ENCODE results near the gene ANKRA2.

DNA sequence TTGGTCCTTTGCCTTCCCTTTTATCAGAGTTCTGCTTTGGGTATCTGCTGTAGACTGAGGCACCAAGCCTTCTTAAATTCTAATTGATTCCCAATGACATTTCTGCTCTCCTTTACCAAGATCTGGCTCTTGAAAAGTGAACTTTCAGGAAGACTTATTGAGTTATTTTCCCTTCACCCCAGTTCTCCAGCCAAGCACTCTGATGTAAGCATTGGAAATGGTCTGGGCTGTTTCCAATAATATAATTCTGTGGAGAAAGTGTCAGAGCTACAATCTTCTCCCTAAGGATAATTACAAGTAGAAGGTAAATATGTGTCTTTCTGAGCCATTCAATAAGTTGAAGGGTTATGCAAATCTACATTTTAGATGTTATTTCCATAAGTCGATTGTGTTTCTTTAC is 36.4 kb downstream of the ANKRA2 start:
- TF ChIP-seq, protein P1, sequence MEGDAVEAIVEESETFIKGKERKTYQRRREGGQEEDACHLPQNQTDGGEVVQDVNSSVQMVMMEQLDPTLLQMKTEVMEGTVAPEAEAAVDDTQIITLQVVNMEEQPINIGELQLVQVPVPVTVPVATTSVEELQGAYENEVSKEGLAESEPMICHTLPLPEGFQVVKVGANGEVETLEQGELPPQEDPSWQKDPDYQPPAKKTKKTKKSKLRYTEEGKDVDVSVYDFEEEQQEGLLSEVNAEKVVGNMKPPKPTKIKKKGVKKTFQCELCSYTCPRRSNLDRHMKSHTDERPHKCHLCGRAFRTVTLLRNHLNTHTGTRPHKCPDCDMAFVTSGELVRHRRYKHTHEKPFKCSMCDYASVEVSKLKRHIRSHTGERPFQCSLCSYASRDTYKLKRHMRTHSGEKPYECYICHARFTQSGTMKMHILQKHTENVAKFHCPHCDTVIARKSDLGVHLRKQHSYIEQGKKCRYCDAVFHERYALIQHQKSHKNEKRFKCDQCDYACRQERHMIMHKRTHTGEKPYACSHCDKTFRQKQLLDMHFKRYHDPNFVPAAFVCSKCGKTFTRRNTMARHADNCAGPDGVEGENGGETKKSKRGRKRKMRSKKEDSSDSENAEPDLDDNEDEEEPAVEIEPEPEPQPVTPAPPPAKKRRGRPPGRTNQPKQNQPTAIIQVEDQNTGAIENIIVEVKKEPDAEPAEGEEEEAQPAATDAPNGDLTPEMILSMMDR (IDR thresholded peaks at IDR 0.05; ENCODE audit: poor library complexity), result no peak
- no peak for TF ChIP-seq EZH2 (IDR thresholded peaks at IDR 0.05; ENCODE audit: borderline replicate concordance)
